ENCODE data around the gene NCOA5. TPM values are rescaled to one million over a fixed set of nuclear protein-coding genes. Genes with fewer than 3 reads are reported as not detected.
A peak's percentile ranks its signal among the peaks of the same experiment; 100 is the strongest.

Gene NCOA5
- total and polyA plus RNA-seq, 9 of the 15 experiments (the other 6 are each of a cell fraction or from before 2014, with no cell fraction given) = 3.9 to 22.8 (median 13.8) TPM

DNA sequence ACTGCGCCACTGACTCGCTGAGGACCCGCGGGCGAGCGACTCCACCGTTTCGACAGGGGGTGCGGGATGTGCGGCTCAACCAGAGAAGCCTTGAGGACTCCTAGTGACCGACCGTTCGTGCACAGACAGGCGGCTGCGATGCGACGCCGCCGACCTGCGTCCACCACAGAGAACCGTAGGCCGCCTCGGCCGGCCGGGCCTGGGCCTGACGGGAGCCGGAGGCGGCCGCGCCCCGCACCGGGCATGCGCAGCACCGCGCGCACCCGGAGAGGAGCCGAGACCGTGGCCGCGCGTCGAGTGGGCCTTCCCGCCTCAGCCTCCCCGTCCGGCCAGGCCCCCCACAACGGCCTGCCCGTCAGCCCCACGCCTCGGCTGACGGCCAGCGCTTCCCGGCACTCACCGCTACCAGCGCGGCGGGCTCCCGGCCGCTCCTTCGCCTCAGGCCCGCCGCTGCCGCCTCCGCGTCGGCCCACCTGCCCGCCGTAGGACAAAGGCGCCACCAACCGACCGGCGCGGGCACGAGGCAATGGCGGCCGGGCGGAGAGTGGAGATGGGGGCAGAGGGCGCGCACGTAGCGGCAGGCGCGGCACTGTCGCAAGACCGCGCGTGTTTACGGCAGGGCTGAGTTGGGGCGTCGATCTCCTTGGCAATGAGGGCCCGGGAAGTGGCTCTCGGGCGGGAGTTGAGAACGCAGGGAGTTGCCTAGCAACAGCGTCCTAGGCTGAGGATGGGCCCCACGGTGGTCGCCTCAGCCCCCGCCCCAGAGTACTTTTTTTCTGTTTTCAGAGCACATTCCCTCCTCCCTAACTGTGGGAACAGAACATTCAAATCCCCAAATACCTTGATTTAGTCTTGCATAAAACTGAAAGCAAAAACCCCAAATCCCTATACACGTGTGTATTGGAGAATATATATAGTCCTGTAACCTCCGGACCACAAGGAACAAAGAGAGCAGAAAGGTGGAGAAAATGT lies at the start of gene NCOA5 (continued):
- TF ChIP-seq STAT6 (CRISPR knock-in tag; IDR thresholded peaks at IDR 0.05) (peak; percentile 97; the same call in 1 of the 2 replicates), RNF2 (IDR thresholded peaks at IDR 0.05) (no peak), ZNF175 (CRISPR knock-in tag; IDR thresholded peaks at IDR 0.05; ENCODE audit: low read depth) (peak; percentile 90), RNF219 (CRISPR knock-in tag; IDR thresholded peaks at IDR 0.05) (no peak), RCOR1 (IDR thresholded peaks at IDR 0.05; ENCODE audit: borderline replicate concordance in 1 of 2, low read depth in 2 of 2, low read length in 2 of 2) (peak in 1 of 2 experiments; percentile 62; a peak in 1 of 4 replicates), ZNF384 (IDR thresholded peaks at IDR 0.05; ENCODE audit: low read depth, low read length) (0 out of 2 replicates have a peak, but pooled peaks have one; percentile 3), CUX1 (CRISPR knock-in tag; IDR thresholded peaks at IDR 0.05) (no peak), ZNF785 (CRISPR knock-in tag; IDR thresholded peaks at IDR 0.05) (no peak), KLF1 (tag; IDR thresholded peaks at IDR 0.05) (peak; percentile 71; the same call in 1 of the 2 replicates), ZFX (CRISPR knock-in tag; IDR thresholded peaks at IDR 0.05) (peak; percentile 100)
- TF ChIP-seq, protein P1, sequence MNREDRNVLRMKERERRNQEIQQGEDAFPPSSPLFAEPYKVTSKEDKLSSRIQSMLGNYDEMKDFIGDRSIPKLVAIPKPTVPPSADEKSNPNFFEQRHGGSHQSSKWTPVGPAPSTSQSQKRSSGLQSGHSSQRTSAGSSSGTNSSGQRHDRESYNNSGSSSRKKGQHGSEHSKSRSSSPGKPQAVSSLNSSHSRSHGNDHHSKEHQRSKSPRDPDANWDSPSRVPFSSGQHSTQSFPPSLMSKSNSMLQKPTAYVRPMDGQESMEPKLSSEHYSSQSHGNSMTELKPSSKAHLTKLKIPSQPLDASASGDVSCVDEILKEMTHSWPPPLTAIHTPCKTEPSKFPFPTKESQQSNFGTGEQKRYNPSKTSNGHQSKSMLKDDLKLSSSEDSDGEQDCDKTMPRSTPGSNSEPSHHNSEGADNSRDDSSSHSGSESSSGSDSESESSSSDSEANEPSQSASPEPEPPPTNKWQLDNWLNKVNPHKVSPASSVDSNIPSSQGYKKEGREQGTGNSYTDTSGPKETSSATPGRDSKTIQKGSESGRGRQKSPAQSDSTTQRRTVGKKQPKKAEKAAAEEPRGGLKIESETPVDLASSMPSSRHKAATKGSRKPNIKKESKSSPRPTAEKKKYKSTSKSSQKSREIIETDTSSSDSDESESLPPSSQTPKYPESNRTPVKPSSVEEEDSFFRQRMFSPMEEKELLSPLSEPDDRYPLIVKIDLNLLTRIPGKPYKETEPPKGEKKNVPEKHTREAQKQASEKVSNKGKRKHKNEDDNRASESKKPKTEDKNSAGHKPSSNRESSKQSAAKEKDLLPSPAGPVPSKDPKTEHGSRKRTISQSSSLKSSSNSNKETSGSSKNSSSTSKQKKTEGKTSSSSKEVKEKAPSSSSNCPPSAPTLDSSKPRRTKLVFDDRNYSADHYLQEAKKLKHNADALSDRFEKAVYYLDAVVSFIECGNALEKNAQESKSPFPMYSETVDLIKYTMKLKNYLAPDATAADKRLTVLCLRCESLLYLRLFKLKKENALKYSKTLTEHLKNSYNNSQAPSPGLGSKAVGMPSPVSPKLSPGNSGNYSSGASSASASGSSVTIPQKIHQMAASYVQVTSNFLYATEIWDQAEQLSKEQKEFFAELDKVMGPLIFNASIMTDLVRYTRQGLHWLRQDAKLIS (CRISPR knock-in tag; IDR thresholded peaks at IDR 0.05) = peak; percentile 90
